Activated naive CD4-positive, alpha-beta T cell treated with anti-CD3 and anti-CD28 coated beads for 36 hours (primary cell): Measurements from ENCODE around the gene FAM83B. TPM values are rescaled to one million over a fixed set of nuclear protein-coding genes. Genes with fewer than 3 reads are reported as not detected.
"Not testable (repeated sequence)": the region's sequence is repeated elsewhere in the genome, so short reads cannot be mapped to it uniquely, and the experiment has no call there.

Experiments
- CTCF ChIA-PET: fragments of 350-600 bp; sonication (Branson Sonifier 250); formaldehyde crosslinking; loops from one replicate; lab custom pipeline; 2021; ENCODE audit warnings: antibody characterized with exemption; lab: Charles Lee
- DNase-seq: peaks from one replicate; pipeline ENCODE4 v3.0.0-alpha.2; 2020
- H3K27ac Mint-ChIP-seq: one replicate; pipeline ENCODE4 v1.8.0; 2021; ENCODE audit warnings: mild to moderate bottlenecking, mixed read lengths
- H3K27me3 Mint-ChIP-seq: one replicate; pipeline ENCODE4 v1.8.0; 2021; ENCODE audit warnings: low read depth, mixed read lengths
- H3K36me3 Mint-ChIP-seq: one replicate; pipeline ENCODE4 v1.8.0; 2021; ENCODE audit warnings: low read depth, mixed read lengths
- H3K4me1 Mint-ChIP-seq: one replicate; pipeline ENCODE4 v1.8.0; 2021; ENCODE audit warnings: low read depth, mixed read lengths
- H3K4me3 Mint-ChIP-seq: one replicate; pipeline ENCODE4 v1.8.0; 2021; ENCODE audit warnings: mild to moderate bottlenecking, moderate library complexity, mixed read lengths
- H3K9me3 Mint-ChIP-seq: one replicate; pipeline ENCODE4 v1.8.0; 2021; ENCODE audit warnings: mixed read lengths
- intact Hi-C: fragments of 100-400 bp; cut with micrococcal nuclease; formaldehyde crosslinking; loops from one replicate; pipeline ENCODE4 v1.15.1; 2023
- total RNA-seq, 2 experiments: library from RNA; stranded (reverse); gene quantifications; one replicate each; pipeline ENCODE4 v1.2.3, GENCODE V29; 2021

Gene FAM83B, protein sequence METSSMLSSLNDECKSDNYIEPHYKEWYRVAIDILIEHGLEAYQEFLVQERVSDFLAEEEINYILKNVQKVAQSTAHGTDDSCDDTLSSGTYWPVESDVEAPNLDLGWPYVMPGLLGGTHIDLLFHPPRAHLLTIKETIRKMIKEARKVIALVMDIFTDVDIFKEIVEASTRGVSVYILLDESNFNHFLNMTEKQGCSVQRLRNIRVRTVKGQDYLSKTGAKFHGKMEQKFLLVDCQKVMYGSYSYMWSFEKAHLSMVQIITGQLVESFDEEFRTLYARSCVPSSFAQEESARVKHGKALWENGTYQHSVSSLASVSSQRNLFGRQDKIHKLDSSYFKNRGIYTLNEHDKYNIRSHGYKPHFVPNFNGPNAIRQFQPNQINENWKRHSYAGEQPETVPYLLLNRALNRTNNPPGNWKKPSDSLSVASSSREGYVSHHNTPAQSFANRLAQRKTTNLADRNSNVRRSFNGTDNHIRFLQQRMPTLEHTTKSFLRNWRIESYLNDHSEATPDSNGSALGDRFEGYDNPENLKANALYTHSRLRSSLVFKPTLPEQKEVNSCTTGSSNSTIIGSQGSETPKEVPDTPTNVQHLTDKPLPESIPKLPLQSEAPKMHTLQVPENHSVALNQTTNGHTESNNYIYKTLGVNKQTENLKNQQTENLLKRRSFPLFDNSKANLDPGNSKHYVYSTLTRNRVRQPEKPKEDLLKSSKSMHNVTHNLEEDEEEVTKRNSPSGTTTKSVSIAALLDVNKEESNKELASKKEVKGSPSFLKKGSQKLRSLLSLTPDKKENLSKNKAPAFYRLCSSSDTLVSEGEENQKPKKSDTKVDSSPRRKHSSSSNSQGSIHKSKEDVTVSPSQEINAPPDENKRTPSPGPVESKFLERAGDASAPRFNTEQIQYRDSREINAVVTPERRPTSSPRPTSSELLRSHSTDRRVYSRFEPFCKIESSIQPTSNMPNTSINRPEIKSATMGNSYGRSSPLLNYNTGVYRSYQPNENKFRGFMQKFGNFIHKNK
- total RNA-seq: not detected

DNA sequence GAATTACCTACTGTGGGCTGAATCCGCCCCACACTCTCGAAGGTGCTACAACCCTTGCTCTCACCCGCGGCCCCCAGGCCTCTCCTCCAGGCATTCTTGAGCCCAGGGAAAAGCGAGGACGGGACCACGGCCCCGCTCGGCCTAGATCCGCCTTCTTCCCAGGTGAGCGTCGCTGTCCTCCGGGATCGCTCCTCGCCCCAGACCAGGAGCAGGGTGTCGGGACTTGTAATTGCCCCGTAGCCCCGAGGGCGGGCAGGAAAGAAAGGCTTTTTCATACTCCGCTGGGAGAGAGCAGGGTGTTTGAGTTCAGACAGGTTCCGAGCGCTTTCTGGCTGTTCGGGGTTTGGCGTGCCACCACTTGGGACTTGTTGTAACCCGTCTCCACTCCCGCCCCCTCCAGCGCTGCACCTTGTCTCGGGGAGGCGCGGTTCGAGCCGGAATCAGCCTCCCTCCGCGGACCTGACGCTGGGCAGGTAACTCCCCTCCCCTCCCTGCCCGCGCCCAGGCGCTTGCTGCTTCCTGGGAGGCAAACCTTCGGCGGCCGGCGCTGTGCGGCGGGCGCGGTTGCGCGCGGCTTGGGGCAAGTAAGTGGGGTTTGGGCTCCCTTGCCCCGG lies at the start of gene FAM83B:
TSS of gene FAM83B (plus strand) at position 529 of the 614 bp plus-strand sequence. CDS start 23,476 bp downstream, outside the sequence.
- Mint-ChIP-seq H3K4me1 (no peaks in the 10 kb centered on the region), H3K36me3 (no peaks in the 10 kb centered on the region), H3K9me3 (peaks cover 3% of the 10 kb centered on the region), H3K27me3 (peaks cover 27% of the 10 kb centered on the region), H3K4me3 (no peak within 1 kb of the TSS), H3K27ac (no peak within 1 kb of the TSS)
- CTCF ChIA-PET: no interaction called here
- no peak for DNase-seq
- intact Hi-C loops: no loop called here

DNA sequence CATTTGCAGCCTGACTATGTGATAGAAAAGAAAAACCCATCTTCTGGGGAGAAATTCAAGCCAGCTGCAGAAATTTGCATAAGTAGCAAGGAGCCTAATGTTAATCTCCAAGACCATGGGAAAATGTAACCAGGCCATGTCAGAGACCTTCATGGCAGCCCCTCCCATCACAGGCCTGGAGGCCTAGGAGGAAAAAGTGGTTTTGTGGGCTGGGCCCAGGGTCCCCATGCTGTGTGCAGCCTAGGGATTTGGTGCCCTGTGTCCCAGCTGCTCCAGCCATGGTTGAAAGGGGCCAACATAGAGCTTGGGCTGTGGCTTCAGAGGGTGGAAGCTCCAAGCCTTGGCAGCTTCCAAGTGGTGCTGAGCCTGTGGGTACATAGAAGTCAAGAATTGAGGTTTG lies 49.7 kb upstream of the FAM83B start:
- H3K27ac Mint-ChIP-seq, H3K4me1 Mint-ChIP-seq, CTCF ChIA-PET, H3K9me3 Mint-ChIP-seq, intact Hi-C loops, H3K27me3 Mint-ChIP-seq, DNase-seq, H3K36me3 Mint-ChIP-seq, H3K4me3 Mint-ChIP-seq: not testable (repeated sequence)

DNA sequence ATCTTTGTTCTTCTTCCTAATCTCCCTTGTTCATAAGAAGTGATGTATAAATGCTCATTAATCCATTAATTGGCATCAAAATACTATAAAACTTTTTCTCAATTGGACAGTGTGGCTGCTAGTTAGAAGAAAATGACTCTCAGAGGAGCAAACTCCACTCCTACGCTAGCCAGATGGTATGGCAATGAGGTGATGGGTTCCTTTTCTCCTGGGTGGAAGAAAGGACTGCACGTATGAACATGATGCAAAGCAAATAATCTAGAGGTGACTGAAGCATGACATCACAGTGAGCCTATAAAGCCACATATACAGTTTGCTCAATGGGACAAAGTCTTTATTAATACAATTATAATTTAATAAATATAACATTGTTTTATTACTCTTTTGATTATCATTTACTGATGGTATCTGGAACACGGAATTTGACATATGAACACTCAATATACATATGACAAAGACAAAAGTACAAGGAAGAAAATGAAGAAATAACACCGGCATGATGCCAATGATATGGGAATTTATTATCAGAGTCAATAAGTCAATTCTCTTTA lies 46.4 kb upstream of the FAM83B start:
- CTCF ChIA-PET: no interaction called here
- H3K4me1 Mint-ChIP-seq: no peaks in the 10 kb centered on the region
- DNase-seq: no peak
- H3K4me3 Mint-ChIP-seq: no peak overlapping the region
- H3K36me3 Mint-ChIP-seq: no peaks in the 10 kb centered on the region
- H3K9me3 Mint-ChIP-seq: peaks cover 7% of the 10 kb centered on the region
- H3K27ac Mint-ChIP-seq: no peak overlapping the region
- H3K27me3 Mint-ChIP-seq: no peaks in the 10 kb centered on the region
- intact Hi-C loops: no loop called here

DNA sequence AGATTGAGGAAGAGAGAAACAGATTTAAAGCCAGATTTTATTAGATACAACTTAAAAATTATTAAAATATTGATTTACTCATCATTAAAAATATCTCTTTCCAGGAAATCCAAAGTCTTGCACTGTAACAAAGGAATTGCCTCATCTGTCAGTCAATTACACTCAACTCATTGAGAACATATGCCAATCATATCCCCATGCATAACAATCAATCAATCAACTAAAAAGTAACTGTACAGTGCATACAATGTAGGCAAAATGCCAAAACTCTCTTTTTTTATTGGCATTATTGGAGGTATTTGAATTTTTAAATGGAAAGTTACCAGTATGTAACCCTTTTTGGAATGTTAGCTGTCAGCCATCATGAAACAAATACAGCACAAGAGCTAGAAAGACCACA lies 45.3 kb upstream of the FAM83B start:
- Mint-ChIP-seq H3K27ac (no peak overlapping the region), H3K9me3 (peaks cover 5% of the 10 kb centered on the region), H3K36me3 (no peaks in the 10 kb centered on the region), H3K27me3 (no peaks in the 10 kb centered on the region), H3K4me1 (no peaks in the 10 kb centered on the region), H3K4me3 (no peak overlapping the region)
- CTCF ChIA-PET: no interaction called here
- intact Hi-C loops: no loop called here
- no peak for DNase-seq

DNA sequence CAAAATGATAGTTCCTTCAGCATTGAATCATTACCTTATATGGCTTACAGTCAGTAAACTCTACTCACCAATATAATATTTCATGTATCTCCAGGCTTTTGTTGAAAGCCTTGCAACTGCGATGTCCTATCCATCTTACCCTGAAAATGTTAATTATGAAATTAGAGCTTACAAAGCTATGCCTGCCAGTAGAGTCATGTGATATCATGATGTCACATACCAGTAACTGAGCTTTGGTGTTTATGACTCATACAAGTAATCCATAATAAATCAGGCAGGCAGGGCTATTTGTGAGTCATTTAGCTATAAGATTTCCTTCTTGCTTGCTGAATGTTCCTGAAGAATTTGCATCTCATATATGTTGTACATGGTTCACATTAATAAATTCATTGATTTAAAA lies 44.9 kb upstream of the FAM83B start:
- H3K27me3 Mint-ChIP-seq: no peaks in the 10 kb centered on the region
- H3K27ac Mint-ChIP-seq: no peak overlapping the region
- no peak overlapping the region for H3K4me3 Mint-ChIP-seq
- H3K9me3 Mint-ChIP-seq: peaks cover under 1% of the 10 kb centered on the region
- DNase-seq: no peak
- intact Hi-C loops: no loop called here
- H3K4me1 Mint-ChIP-seq: no peaks in the 10 kb centered on the region
- CTCF ChIA-PET: no interaction called here
- H3K36me3 Mint-ChIP-seq: no peaks in the 10 kb centered on the region

DNA sequence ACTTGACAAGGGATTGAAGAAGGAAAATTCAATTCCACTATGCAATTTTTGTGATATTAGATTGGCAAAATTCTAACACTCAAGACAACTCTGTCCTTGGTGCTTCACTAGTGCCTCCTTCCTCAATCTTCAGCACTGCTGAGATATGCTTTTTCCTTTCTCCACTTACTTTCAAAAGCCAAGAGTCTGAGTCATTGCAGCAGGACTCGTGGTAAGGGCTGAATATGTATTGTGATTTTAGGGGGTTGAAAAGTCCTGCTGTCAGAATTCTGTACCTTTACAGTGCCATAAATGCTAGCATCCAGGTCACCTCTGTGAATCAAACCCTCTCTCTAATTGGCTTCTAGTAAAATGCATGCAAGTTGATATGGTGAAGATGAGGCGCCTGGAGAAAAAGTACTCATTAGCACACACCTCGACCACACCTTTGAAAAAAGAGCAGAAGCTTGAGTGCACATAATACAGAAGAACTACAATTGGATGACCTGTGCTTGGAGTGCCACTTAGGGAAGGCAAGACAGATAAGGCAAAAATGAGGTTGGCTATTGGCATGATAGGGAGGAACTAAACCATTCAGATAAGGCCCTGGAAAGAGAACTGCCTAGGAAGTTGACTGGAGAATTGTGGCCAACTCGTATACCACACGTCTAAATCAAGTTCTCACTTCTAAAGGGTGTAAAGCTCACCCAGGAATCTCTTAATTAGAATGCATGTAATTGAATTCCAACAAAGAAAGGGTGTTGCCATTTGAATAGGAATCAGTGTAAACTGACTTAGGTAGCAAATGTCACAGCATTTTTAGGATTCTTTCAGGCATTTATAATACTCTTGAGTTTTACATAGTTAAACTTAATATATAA lies 43.6 kb upstream of the FAM83B start:
- CTCF ChIA-PET: no interaction called here
- Mint-ChIP-seq H3K27ac (no peak overlapping the region), H3K9me3 (no peaks in the 10 kb centered on the region), H3K4me1 (no peaks in the 10 kb centered on the region), H3K36me3 (no peaks in the 10 kb centered on the region), H3K4me3 (no peak overlapping the region), H3K27me3 (no peaks in the 10 kb centered on the region)
- DNase-seq: no peak
- intact Hi-C loops: no loop called here

DNA sequence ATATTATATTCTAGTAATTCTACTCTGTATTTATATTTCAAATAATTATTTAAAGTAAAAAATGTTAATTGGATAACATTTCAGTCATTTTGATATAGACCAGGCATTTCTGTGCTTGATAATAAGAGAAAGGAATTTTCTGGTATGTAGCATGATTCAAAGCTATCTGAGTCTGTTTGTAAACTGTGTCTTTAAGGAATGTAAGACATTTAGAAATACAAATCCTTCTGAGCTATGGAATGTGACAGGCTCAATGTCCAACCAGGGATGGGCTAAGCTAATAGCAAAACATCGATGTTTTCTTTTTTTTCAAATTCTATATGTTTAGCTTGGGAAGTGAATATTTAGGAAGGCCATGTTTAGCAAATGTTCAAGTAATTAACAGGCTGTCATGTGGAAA lies 41.5 kb upstream of the FAM83B start:
- no peaks in the 10 kb centered on the region for H3K9me3 Mint-ChIP-seq
- no peak overlapping the region for H3K27ac Mint-ChIP-seq
- DNase-seq: no peak
- H3K4me1 Mint-ChIP-seq: no peaks in the 10 kb centered on the region
- intact Hi-C loops: no loop called here
- CTCF ChIA-PET: no interaction called here
- H3K4me3 Mint-ChIP-seq: no peak overlapping the region
- H3K27me3 Mint-ChIP-seq: no peaks in the 10 kb centered on the region
- H3K36me3 Mint-ChIP-seq: no peaks in the 10 kb centered on the region

DNA sequence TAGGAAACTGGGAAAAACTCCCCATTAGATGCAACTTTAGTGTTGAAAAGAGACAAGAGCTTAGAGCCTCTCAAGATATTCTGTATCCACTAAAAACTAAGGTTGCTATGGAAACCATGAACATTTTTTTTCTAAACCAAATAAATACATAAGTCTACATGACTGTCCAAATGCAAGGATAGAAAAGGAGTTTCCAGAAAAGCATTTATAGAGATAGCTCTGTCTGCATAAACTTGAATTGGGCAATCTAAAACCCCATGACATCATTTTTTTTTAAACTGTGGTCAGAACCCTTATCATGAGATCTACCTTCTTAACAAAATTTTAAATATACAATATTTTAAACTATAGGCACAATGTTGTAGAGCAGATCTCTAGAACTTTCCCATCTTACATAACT lies 36.4 kb upstream of the FAM83B start:
- H3K9me3 Mint-ChIP-seq: peaks cover 7% of the 10 kb centered on the region
- no peaks in the 10 kb centered on the region for H3K4me1 Mint-ChIP-seq
- H3K27ac Mint-ChIP-seq: no peak overlapping the region
- intact Hi-C loops: no loop called here
- no peak for DNase-seq
- no peak overlapping the region for H3K4me3 Mint-ChIP-seq
- CTCF ChIA-PET: no interaction called here
- H3K36me3 Mint-ChIP-seq: no peaks in the 10 kb centered on the region
- H3K27me3 Mint-ChIP-seq: no peaks in the 10 kb centered on the region

DNA sequence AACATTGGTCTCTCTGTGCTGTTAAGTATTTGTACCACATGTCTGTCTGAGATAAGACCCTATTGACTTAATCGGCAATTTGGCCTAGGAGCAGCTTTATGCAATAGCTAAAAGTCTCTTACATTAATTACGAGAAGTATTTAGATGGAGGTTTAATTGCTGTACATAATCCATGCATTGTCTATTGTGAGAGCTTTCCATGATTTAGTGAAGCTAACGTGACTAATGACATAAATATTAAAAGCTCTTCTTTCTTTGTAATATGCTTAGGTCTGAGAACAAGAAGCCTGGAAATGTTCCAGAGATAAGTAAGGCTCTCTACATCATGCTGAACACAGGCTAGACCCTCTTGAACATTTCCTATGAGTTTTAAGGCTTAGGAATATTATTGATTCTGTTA lies 32.7 kb upstream of the FAM83B start:
- DNase-seq: no peak
- H3K27me3 Mint-ChIP-seq: no peaks in the 10 kb centered on the region
- no peak overlapping the region for H3K4me3 Mint-ChIP-seq
- intact Hi-C loops: no loop called here
- H3K9me3 Mint-ChIP-seq: peaks cover 10% of the 10 kb centered on the region
- no peaks in the 10 kb centered on the region for H3K36me3 Mint-ChIP-seq
- no peaks in the 10 kb centered on the region for H3K4me1 Mint-ChIP-seq
- CTCF ChIA-PET: interaction anchor here (0.6 kb wide), 1 partner anchor 1165 kb away, joined by 3 read pairs; no protein-coding TSS in a partner anchor
- H3K27ac Mint-ChIP-seq: no peak overlapping the region

DNA sequence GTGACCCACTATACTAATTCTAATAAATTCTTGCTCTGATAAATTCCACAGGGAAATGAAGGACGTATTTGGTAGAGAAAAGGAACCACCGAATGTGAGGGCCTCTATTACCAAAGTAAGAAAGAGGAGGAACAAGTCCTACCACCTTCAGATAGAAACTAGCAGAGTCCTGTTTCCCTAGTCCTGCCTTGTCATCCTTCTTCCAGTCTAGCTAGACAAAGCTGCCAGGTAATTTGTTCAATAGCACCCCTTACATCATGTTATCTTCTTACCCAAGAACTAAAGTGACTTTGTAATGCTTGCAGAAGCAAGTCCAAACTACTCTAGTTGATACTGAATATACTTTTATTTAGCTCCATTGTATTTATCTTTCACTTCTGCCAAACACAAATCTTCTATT lies 29.3 kb upstream of the FAM83B start:
- Mint-ChIP-seq H3K27me3 (no peaks in the 10 kb centered on the region), H3K4me3 (no peak overlapping the region), H3K27ac (no peak overlapping the region), H3K36me3 (no peaks in the 10 kb centered on the region), H3K9me3 (peaks cover 10% of the 10 kb centered on the region), H3K4me1 (no peaks in the 10 kb centered on the region)
- CTCF ChIA-PET: no interaction called here
- no peak for DNase-seq
- intact Hi-C loops: no loop called here

DNA sequence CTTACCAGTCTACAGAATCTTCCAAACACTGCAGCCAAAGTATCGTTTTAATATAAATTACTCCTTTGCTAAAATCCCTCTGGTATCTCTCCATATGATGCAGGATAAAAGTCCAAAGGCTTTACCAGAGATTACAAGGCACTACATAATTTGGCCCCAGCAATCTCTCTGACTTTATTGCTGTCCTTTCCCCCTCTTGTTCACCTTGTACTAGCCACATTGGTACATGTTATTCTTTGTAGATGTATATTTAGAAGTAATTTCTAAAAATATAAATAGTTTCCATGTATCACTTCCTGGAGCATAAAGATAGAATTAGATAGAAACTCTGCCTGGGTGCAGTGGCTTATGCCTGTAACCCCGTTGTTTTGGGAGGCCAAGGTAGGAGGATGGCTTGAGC lies 28.7 kb upstream of the FAM83B start:
- intact Hi-C loops: no loop called here
- DNase-seq: no peak
- Mint-ChIP-seq H3K36me3 (no peaks in the 10 kb centered on the region), H3K27me3 (no peaks in the 10 kb centered on the region), H3K4me1 (no peaks in the 10 kb centered on the region), H3K4me3 (no peak overlapping the region), H3K27ac (no peak overlapping the region), H3K9me3 (peaks cover 12% of the 10 kb centered on the region)
- CTCF ChIA-PET: no interaction called here
